A549 treated with DMSO at 1 μM for 4 hours (cell line): ENCODE data around the gene KIAA1671. TPM values are rescaled to one million over a fixed set of nuclear protein-coding genes. Genes with fewer than 3 reads are reported as not detected.

Source experiments
- total RNA-seq: library from RNA; stranded (reverse); fragments of 200-300 nt; extraction: Qiagen RNA extraction; gene quantifications from 5 replicates; pipeline ENCODE4 v1.2.3, GENCODE V29; 2022; ENCODE audit warnings: low read depth

KIAA1671 gene
- total RNA-seq = 7.9 to 11.0 TPM (median 10.5 TPM) in 5 replicates

GRCh38 chr22:24951942-24952836 is at the start of gene KIAA1671:
Gene KIAA1671 (plus strand): TSS chr22:24952716. CDS start chr22:25028000, 75,284 bp downstream.

GRCh38 chr22:25199731-25200520 is 247.4 kb downstream of the KIAA1671 start, which contains the start of gene CRYBB3:
Gene CRYBB3 (plus strand): TSS chr22:25199858. CDS start chr22:25201397, 1,539 bp downstream.

GRCh38 chr22:25219211-25219689 is 266.7 kb downstream of the KIAA1671 start, which contains the start of gene CRYBB2:
Gene CRYBB2 (plus strand): TSS chr22:25219639. CDS start chr22:25221430, 1,791 bp downstream.

Other genes with a start within 250 kb of the KIAA1671 start
- not detected in 5 replicates for gene PIWIL3, start 178.0 kb upstream of the KIAA1671 start, total RNA-seq
- gene SGSM1, start 146.5 kb upstream of the KIAA1671 start, total RNA-seq = 0.21 to 0.95 TPM (median 0.32 TPM) in 5 replicates
- not detected in 5 replicates for gene LHFPL7, start 6.0 kb upstream of the KIAA1671 start, total RNA-seq
- gene CRYBB3, start 247.1 kb downstream of the KIAA1671 start, total RNA-seq = not detected in 5 replicates